Mucosa of stomach (tissue), 1 donor: ENCODE results near the gene NEURL2.
"Not testable (repeated sequence)": the region's sequence is repeated elsewhere in the genome, so short reads cannot be mapped to it uniquely, and the experiment has no call there.

ENCODE experiments used
- H3K27me3 ChIP-seq: one replicate; pipeline ENCODE4 v1.7.0; 2013; ENCODE audit warnings: mild to moderate bottlenecking, low read length; ENCODE audit not compliant: control insufficient read depth, insufficient read depth
- H3K36me3 ChIP-seq: one replicate; pipeline ENCODE4 v1.7.0; 2013; ENCODE audit warnings: low read length; ENCODE audit not compliant: control insufficient read depth, insufficient read depth
- H3K4me1 ChIP-seq: one replicate; pipeline ENCODE4 v1.7.0; 2013; ENCODE audit warnings: mild to moderate bottlenecking, low read length; ENCODE audit not compliant: control insufficient read depth, insufficient read depth
- H3K4me3 ChIP-seq: one replicate; pipeline ENCODE4 v1.7.0; 2013; ENCODE audit warnings: low read length
- H3K9ac ChIP-seq: one replicate; pipeline ENCODE4 v1.7.0; 2013; ENCODE audit warnings: mild to moderate bottlenecking, low read length, moderate library complexity
- H3K9me3 ChIP-seq: one replicate; pipeline ENCODE4 v1.7.0; 2013; ENCODE audit warnings: mild to moderate bottlenecking, low read length, moderate library complexity; ENCODE audit not compliant: control insufficient read depth
- donor health status: Pancreatic carcinoma.

NEURL2 gene

GRCh38 chr20:45890985-45891983 is at the start of gene NEURL2, which contains the start of gene CTSA:
Gene NEURL2 (minus strand): TSS chr20:45891208. CDS start chr20:45890991, 217 bp downstream.
Gene CTSA (plus strand): TSS chr20:45891335. CDS start chr20:45891569, 234 bp downstream.
- Histone ChIP-seq H3K9me3 (no peaks in the 10 kb centered on the region), H3K27me3 (no peaks in the 10 kb centered on the region), H3K4me1 (peaks cover 12% of the 10 kb centered on the region), H3K4me3 (peak within 1 kb of the TSS; percentile 68), H3K36me3 (peaks cover 8% of the 10 kb centered on the region), H3K9ac (peak within 1 kb of the TSS; percentile 70)

GRCh38 chr20:45940469-45940868 is 49.5 kb upstream of the NEURL2 start:
- Histone ChIP-seq H3K36me3 (peaks cover 23% of the 10 kb centered on the region), H3K9ac (no peak overlapping the region), H3K4me1 (no peaks in the 10 kb centered on the region), H3K9me3 (no peaks in the 10 kb centered on the region), H3K4me3 (no peak overlapping the region), H3K27me3 (no peaks in the 10 kb centered on the region)

GRCh38 chr20:45940053-45940452 is 49.0 kb upstream of the NEURL2 start:
- peaks cover 23% of the 10 kb centered on the region for H3K36me3 ChIP-seq
- H3K4me1 ChIP-seq, result no peaks in the 10 kb centered on the region
- H3K27me3 ChIP-seq, result no peaks in the 10 kb centered on the region
- H3K9me3 ChIP-seq, result no peaks in the 10 kb centered on the region
- no peak overlapping the region for H3K4me3 ChIP-seq
- no peak overlapping the region for H3K9ac ChIP-seq

- H3K4me3 ChIP-seq, result no peak overlapping the region
- H3K36me3 ChIP-seq, result peaks cover 22% of the 10 kb centered on the region
- no peaks in the 10 kb centered on the region for H3K9me3 ChIP-seq
- H3K27me3 ChIP-seq, result no peaks in the 10 kb centered on the region
- peaks cover under 1% of the 10 kb centered on the region for H3K4me1 ChIP-seq
- H3K9ac ChIP-seq, result no peak overlapping the region
Observed at GRCh38 chr20:45938727-45939438, 47.9 kb upstream of the NEURL2 start.

- H3K4me3 ChIP-seq, result no peak overlapping the region
- H3K9ac ChIP-seq, result no peak overlapping the region
- no peaks in the 10 kb centered on the region for H3K9me3 ChIP-seq
- peaks cover 10% of the 10 kb centered on the region for H3K4me1 ChIP-seq
- peaks cover 13% of the 10 kb centered on the region for H3K36me3 ChIP-seq
- H3K27me3 ChIP-seq, result no peaks in the 10 kb centered on the region
Observed at GRCh38 chr20:45937765-45938164, 46.8 kb upstream of the NEURL2 start.

- Histone ChIP-seq H3K9me3 (no peaks in the 10 kb centered on the region), H3K4me1 (peaks cover 10% of the 10 kb centered on the region), H3K27me3 (no peaks in the 10 kb centered on the region), H3K4me3 (peak overlapping the region; percentile 57), H3K36me3 (peaks cover 8% of the 10 kb centered on the region), H3K9ac (peak overlapping the region; percentile 67)
Observed at GRCh38 chr20:45935416-45936046, 44.5 kb upstream of the NEURL2 start.

GRCh38 chr20:45934586-45935415 is 43.8 kb upstream of the NEURL2 start, which contains the start of gene PCIF1:
Gene PCIF1 (plus strand): TSS chr20:45934683. CDS start chr20:45939000, 4,317 bp downstream.
- H3K9me3 ChIP-seq, result no peaks in the 10 kb centered on the region
- H3K36me3 ChIP-seq, result peaks cover 8% of the 10 kb centered on the region
- H3K4me3 ChIP-seq, result peak within 1 kb of the TSS; percentile 97
- H3K9ac ChIP-seq, result peak within 1 kb of the TSS; percentile 100
- H3K27me3 ChIP-seq, result no peaks in the 10 kb centered on the region
- peaks cover 10% of the 10 kb centered on the region for H3K4me1 ChIP-seq

- Histone ChIP-seq H3K4me3 (peak overlapping the region; percentile 97), H3K27me3 (no peaks in the 10 kb centered on the region), H3K4me1 (peaks cover 10% of the 10 kb centered on the region), H3K9me3 (no peaks in the 10 kb centered on the region), H3K9ac (peak overlapping the region; percentile 100), H3K36me3 (peaks cover 8% of the 10 kb centered on the region)
Observed at GRCh38 chr20:45934046-45934585, 43.1 kb upstream of the NEURL2 start.

GRCh38 chr20:45933266-45934045 is 42.4 kb upstream of the NEURL2 start:
- Histone ChIP-seq H3K9ac (peak overlapping the region; percentile 100), H3K4me1 (peaks cover 10% of the 10 kb centered on the region), H3K4me3 (peak overlapping the region; percentile 97), H3K36me3 (peaks cover under 1% of the 10 kb centered on the region), H3K9me3 (no peaks in the 10 kb centered on the region), H3K27me3 (no peaks in the 10 kb centered on the region)

- H3K4me1 ChIP-seq, result peaks cover 15% of the 10 kb centered on the region
- H3K27me3 ChIP-seq, H3K4me3 ChIP-seq, H3K9me3 ChIP-seq, H3K36me3 ChIP-seq, H3K9ac ChIP-seq: not testable (repeated sequence)
Observed at GRCh38 chr20:45931680-45932079, 40.7 kb upstream of the NEURL2 start.
